GM19193 (cell line): Measurements from ENCODE around the gene MTFP1.

Source experiments
- POLR2A ChIP-seq: IDR thresholded peaks from 4 replicates; pipeline ENCODE4 v1.6.1; 2011; ENCODE audit not compliant: insufficient read depth, insufficient read length; ENCODE audit errors: extremely low read depth

MTFP1 gene

GRCh38 chr22:30425616-30426387 lies at the start of gene MTFP1:
MTFP1 (plus strand) TSS chr22:30425768; CDS start chr22:30425880, 112 bp downstream.
- peak; percentile 67 for TF ChIP-seq POLR2A

GRCh38 chr22:30380011-30380410 lies 45.6 kb upstream of the MTFP1 start:
- TF ChIP-seq POLR2A = no peak

GRCh38 chr22:30381264-30381663 lies 44.3 kb upstream of the MTFP1 start:
- no peak for TF ChIP-seq POLR2A

GRCh38 chr22:30382340-30382739 lies 43.2 kb upstream of the MTFP1 start:
- no peak for TF ChIP-seq POLR2A

- TF ChIP-seq POLR2A = no peak
These were observed 42.5 kb upstream of the MTFP1 start for GRCh38 chr22:30383061-30383460.

- no peak for TF ChIP-seq POLR2A
These were observed 39.6 kb upstream of the MTFP1 start for GRCh38 chr22:30385942-30386341.

- no peak for TF ChIP-seq POLR2A
These were observed 39.0 kb upstream of the MTFP1 start for GRCh38 chr22:30386608-30386959.

- peak; percentile 28 for TF ChIP-seq POLR2A
These were observed 38.4 kb upstream of the MTFP1 start, which contains the start of gene RNF215 for GRCh38 chr22:30386960-30387827. RNF215 (minus strand) TSS chr22:30387411; CDS start chr22:30387313, 98 bp downstream.

- TF ChIP-seq POLR2A = no peak
These were observed 34.4 kb upstream of the MTFP1 start for GRCh38 chr22:30390974-30391691.

- no peak for TF ChIP-seq POLR2A
These were observed 32.8 kb upstream of the MTFP1 start for GRCh38 chr22:30392661-30393321.

GRCh38 chr22:30393322-30393680 lies 32.3 kb upstream of the MTFP1 start:
- no peak for TF ChIP-seq POLR2A

- TF ChIP-seq POLR2A = no peak
These were observed 31.7 kb upstream of the MTFP1 start for GRCh38 chr22:30393885-30394284.

GRCh38 chr22:30396871-30397655 lies 28.5 kb upstream of the MTFP1 start, which contains the start of gene SEC14L2:
SEC14L2 (plus strand) TSS chr22:30397018; CDS start chr22:30397117, 99 bp downstream.
- TF ChIP-seq POLR2A = no peak
